Endothelial cell of umbilical vein (primary cell): ENCODE measurements around the gene SLC9C1. TPM values are rescaled to one million over a fixed set of nuclear protein-coding genes. Genes with fewer than 3 reads are reported as not detected.

ENCODE experiments used
- BruUV-seq: library from RNA; stranded (reverse); fragments of 400-500 nt; replicated peaks from 2 replicates; lab custom pipeline; 2021; lab: Mats Ljungman, UMichigan
- CTCF ChIA-PET: fragments of 300-600, 350-600 bp; sonication (Branson Sonifier 250); formaldehyde crosslinking; loops from one replicate; lab custom pipeline; 2021; ENCODE audit warnings: antibody characterized with exemption, inconsistent platforms; lab: Charles Lee
- POLR2A ChIA-PET: fragments of 300-600, 350-600 bp; sonication (Branson Sonifier 250); formaldehyde crosslinking; loops from one replicate; lab custom pipeline; 2021; ENCODE audit warnings: antibody characterized with exemption, inconsistent platforms; lab: Charles Lee
- DNase-seq: peaks from one replicate; pipeline ENCODE4 v3.0.0-alpha.2; 2011; ENCODE audit warnings: low read depth, low spot score
- FAIRE-seq: peaks from 2 replicates; lab custom pipeline; 2011; peaks lifted over from hg19 to GRCh38; lab: Jason Lieb, UNC
- H2AFZ ChIP-seq: 2 replicates; pipeline ENCODE4 v1.6.0; 2012; ENCODE audit warnings: low read depth, low read length, control low read depth, inconsistent platforms
- H3K27ac ChIP-seq: 2 replicates; pipeline ENCODE4 v1.5.1; 2011; ENCODE audit warnings: low read depth, mild to moderate bottlenecking, control low read depth, low read length, moderate library complexity; ENCODE audit not compliant: insufficient read depth
- H3K27me3 ChIP-seq, 2 experiments: 2 replicates each; pipeline versions ENCODE4 v1.6.0 to v1.6.1; 2011; ENCODE audit warnings: low read length in 2 of 2, mixed read lengths in 1 of 2; ENCODE audit not compliant: control insufficient read depth in 2 of 2, insufficient read depth in 2 of 2
- H3K36me3 ChIP-seq, 2 experiments: 2 replicates in 1 of 2; 3 replicates in 1 of 2; pipeline ENCODE4 v1.5.1; 2011; ENCODE audit warnings: low read length in 2 of 2, mild to moderate bottlenecking in 1 of 2, moderate library complexity in 1 of 2; ENCODE audit not compliant: control insufficient read depth in 2 of 2, insufficient read depth in 2 of 2; ENCODE audit errors: extremely low read depth in 1 of 2
- H3K4me1 ChIP-seq: 3 replicates; pipeline ENCODE4 v1.5.1; 2011; ENCODE audit warnings: mild to moderate bottlenecking, low read length; ENCODE audit not compliant: control insufficient read depth, insufficient read depth; ENCODE audit errors: extremely low read depth
- H3K4me2 ChIP-seq: 2 replicates; pipeline ENCODE4 v1.6.1; 2011; ENCODE audit warnings: low read length, control low read depth, mixed read lengths; ENCODE audit not compliant: insufficient read depth
- H3K4me3 ChIP-seq, 3 experiments: fragments of 200-600 bp in 1 of 3; sonication (generic), shearing (Covaris generic) in 1 of 3; replicated peaks in 1 of 3; 2 replicates each; pipeline ENCODE4 v1.5.1; 2011 to 2016; ENCODE audit warnings: control low read depth in 3 of 3, low read length in 3 of 3, mild to moderate bottlenecking in 2 of 3, inconsistent platforms in 1 of 3, low read depth in 1 of 3, moderate library complexity in 1 of 3; ENCODE audit not compliant: insufficient read depth in 1 of 3
- H3K79me2 ChIP-seq: 2 replicates; pipeline ENCODE4 v1.6.0; 2012; ENCODE audit warnings: low read length, inconsistent platforms; ENCODE audit not compliant: control insufficient read depth, insufficient read depth
- H3K9ac ChIP-seq: replicated peaks from 2 replicates; pipeline ENCODE3; 2011; ENCODE audit warnings: low read length, control low read depth; ENCODE audit not compliant: insufficient read depth; ENCODE audit errors: extremely low read depth
- H3K9me1 ChIP-seq: replicated peaks from 3 replicates; pipeline ENCODE4 v1.6.0; 2011; ENCODE audit warnings: mild to moderate bottlenecking, low read length; ENCODE audit not compliant: control insufficient read depth, insufficient read depth; ENCODE audit errors: extremely low read depth
- H3K9me3 ChIP-seq: replicated peaks from 2 replicates; pipeline ENCODE4 v1.5.1; 2012; ENCODE audit warnings: low read length, inconsistent platforms; ENCODE audit not compliant: control insufficient read depth, insufficient read depth
- H4K20me1 ChIP-seq: replicated peaks from 2 replicates; pipeline ENCODE3; 2011; ENCODE audit warnings: mild to moderate bottlenecking, low read length; ENCODE audit not compliant: control insufficient read depth, insufficient read depth; ENCODE audit errors: extremely low read depth
- CTCF ChIP-seq, 2 donors: IDR thresholded peaks; 1 replicate in 1 of 2; 2 replicates in 1 of 2; pipeline ENCODE4 v1.5.1; 2011; ENCODE audit warnings: low read length in 2 of 2, mild to moderate bottlenecking in 2 of 2, moderate library complexity in 2 of 2, control low read depth in 1 of 2, inconsistent platforms in 1 of 2, low read depth in 1 of 2; ENCODE audit not compliant: insufficient read depth in 1 of 2; ENCODE audit errors: extremely low read depth in 1 of 2
- EZH2 ChIP-seq: IDR thresholded peaks from 2 replicates; pipeline ENCODE4 v1.6.1; 2012; ENCODE audit warnings: borderline replicate concordance, low read depth, mild to moderate bottlenecking, moderate library complexity, low read length, inconsistent platforms; ENCODE audit not compliant: severe bottlenecking
- FOS ChIP-seq: IDR thresholded peaks from 2 replicates; pipeline ENCODE4 v1.6.1; 2011; ENCODE audit warnings: mild to moderate bottlenecking, low read length, moderate library complexity, borderline replicate concordance; ENCODE audit not compliant: insufficient read depth
- GATA2 ChIP-seq: IDR thresholded peaks from 2 replicates; pipeline ENCODE4 v1.7.0; 2011; ENCODE audit warnings: low read depth, mild to moderate bottlenecking, moderate library complexity, mixed read lengths, low read length; ENCODE audit not compliant: insufficient read length, insufficient read depth
- JUN ChIP-seq: IDR thresholded peaks from 2 replicates; pipeline ENCODE4 v1.6.1; 2011; ENCODE audit warnings: borderline replicate concordance, low read depth; ENCODE audit not compliant: insufficient read length, insufficient read depth
- MAX ChIP-seq: IDR thresholded peaks from 2 replicates; pipeline ENCODE4 v1.6.1; 2011; ENCODE audit not compliant: insufficient read depth, insufficient read length
- MYC ChIP-seq: IDR thresholded peaks from one replicate; pipeline ENCODE4 v1.6.1; 2011; ENCODE audit warnings: mild to moderate bottlenecking, low read depth, low read length
- POLR2A ChIP-seq: IDR thresholded peaks from 2 replicates; pipeline ENCODE4 v1.6.1; 2012; ENCODE audit warnings: low read depth, mild to moderate bottlenecking, control low read depth, low read length
- POLR2AphosphoS5 ChIP-seq: IDR thresholded peaks from 2 replicates; pipeline ENCODE4 v1.6.1; 2012; ENCODE audit warnings: low read depth, mild to moderate bottlenecking, control low read depth, low read length, moderate library complexity; ENCODE audit not compliant: insufficient read depth
- dilution Hi-C: fragments of 300-500 bp; cut with MboI; formaldehyde crosslinking; loops from one replicate; pipeline ENCODE4 v1.15.0; 2019; ENCODE audit warnings: low sequenced_read_pairs; ENCODE audit not compliant: extremely low pct_ligation_motif_present
- intact Hi-C: fragments of 100-400 bp; cut with micrococcal nuclease; formaldehyde crosslinking; loops from one replicate; pipeline ENCODE4 v1.10.0; 2022
- polyA plus RNA-seq, 4 experiments: library from polyadenylated mRNA; depleted of rRNA in 3 of 4; stranded (reverse) in 3 of 4; unstranded in 1 of 4; fragments of >200 nt; gene quantifications; 2 replicates each; pipeline versions ENCODE4 v1.2.1 to v1.2.3, GENCODE V29; 2011 to 2012; ENCODE audit warnings: missing spikeins in 1 of 4
- total RNA-seq: library from RNA; stranded (reverse); gene quantifications from 2 replicates; pipeline ENCODE4 v1.2.3, GENCODE V29; 2021

Gene SLC9C1
- total and polyA plus RNA-seq, 2 donors (not counting 3 experiments of a cell fraction or from before 2014, with no cell fraction given), result not detected

- H2AFZ ChIP-seq, result no peak overlapping the region
- dilution Hi-C loops, result no loop called here
- ChIA-PET POLR2A (no interaction called here), CTCF (interaction anchor here (0.8 to 1.6 kb wide), 2 partner anchors 19 to 162 kb away, joined by 3 to 8 read pairs; partner anchors contain the start of gene SLC9C1)
- no peaks in the 10 kb centered on the region for H3K27me3 ChIP-seq
- no peaks in the 10 kb centered on the region for H3K36me3 ChIP-seq
- no peak for DNase-seq
- FAIRE-seq, result no peak
- H3K9ac ChIP-seq, result no peak overlapping the region
- TF ChIP-seq MAX, result no peak
- TF ChIP-seq CTCF (IDR thresholded peaks at IDR 0.05; ENCODE audit: extremely low read depth in 1 of 2, insufficient read depth in 1 of 2, low read depth in 1 of 2, low read length in 2 of 2), result no peak
- no peak for TF ChIP-seq FOS
- no peak for TF ChIP-seq POLR2A
- no peak for TF ChIP-seq EZH2
- TF ChIP-seq POLR2AphosphoS5, result no peak
- no peak for TF ChIP-seq GATA2
- TF ChIP-seq MYC, result no peak
- TF ChIP-seq JUN, result no peak
- H3K4me3 ChIP-seq, result no peak overlapping the region
- H3K9me3 ChIP-seq, result no peaks in the 10 kb centered on the region
- H4K20me1 ChIP-seq, result no peaks in the 10 kb centered on the region
- no TSS peak for BruUV-seq
- no peaks in the 10 kb centered on the region for H3K9me1 ChIP-seq
- no peak overlapping the region for H3K4me2 ChIP-seq
- intact Hi-C loops, result no loop called here
- no peaks in the 10 kb centered on the region for H3K79me2 ChIP-seq
- H3K4me1 ChIP-seq, result no peaks in the 10 kb centered on the region
- H3K27ac ChIP-seq, result no peak overlapping the region
These were observed 162.9 kb downstream of the SLC9C1 start for GRCh38 chr3:112131111-112131510.
